ENCODE measurements around the gene AGPAT2.
"Not testable (repeated sequence)": the region's sequence is repeated elsewhere in the genome, so short reads cannot be mapped to it uniquely, and the experiment has no call there.

The AGPAT2 gene

DNA sequence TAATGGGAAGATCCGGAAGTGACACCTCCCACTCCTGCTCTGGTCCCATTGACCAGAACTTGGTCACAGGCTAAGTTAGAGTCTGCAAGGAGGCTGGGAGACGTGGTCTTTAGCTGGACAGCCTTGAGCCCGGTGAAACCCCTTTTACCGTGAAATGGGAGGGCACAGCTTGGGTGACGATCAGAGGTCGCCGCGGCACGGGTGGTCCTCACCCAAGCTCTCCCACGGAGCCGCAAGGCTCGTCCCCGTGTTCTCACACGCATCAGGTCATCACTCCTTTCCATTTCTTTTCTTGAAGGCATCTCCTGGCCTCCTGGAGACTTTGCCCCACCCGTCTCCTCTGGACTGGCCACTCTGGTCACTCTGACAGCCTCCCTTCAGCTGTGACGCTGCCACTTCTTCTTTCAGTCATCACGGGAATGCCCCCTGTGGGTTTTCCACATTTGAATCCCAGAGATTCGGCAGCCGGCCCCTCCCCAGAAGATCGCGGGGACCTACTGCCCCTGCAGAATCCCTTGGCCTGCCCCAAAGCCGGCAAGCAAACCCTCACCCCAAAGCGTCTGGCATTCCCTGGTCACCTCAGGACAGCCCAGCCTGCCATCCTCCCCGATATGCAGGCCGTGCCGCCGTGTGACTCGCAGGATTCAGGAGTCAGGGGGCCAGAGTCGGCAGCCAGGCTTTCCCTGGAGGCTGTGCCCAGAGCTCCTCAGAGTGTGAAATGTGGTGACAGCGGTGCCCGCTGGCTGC, 43.5 kb downstream of the AGPAT2 start:
- DNase-seq: peak; percentile 7

DNA sequence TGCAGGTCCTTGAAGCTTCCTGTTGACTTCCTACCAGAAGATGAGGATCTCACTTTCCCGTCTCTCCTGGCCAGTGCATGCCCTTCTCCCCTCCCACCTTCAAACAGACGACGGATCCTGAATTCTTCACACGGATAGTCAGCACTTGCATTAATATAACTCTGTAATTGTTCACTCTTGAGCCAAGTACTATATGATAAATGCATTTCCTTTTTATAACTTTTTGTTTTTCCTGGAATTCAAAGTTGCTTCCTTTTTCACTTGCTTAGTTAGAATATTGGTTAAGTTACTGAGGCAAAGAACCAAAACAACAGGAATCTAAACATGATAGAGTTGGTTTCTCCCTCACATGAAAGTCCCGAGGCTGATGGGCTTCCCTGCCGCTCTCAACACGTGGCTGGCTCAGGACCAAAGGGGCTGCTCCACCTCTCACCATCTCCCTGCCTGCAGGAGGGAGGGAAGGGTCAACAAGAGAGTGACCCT, 44.8 kb downstream of the AGPAT2 start:
- no peak for DNase-seq

GRCh38 chr9:136640171-136641111, 46.8 kb downstream of the AGPAT2 start:
- DNase-seq: no peak

DNA sequence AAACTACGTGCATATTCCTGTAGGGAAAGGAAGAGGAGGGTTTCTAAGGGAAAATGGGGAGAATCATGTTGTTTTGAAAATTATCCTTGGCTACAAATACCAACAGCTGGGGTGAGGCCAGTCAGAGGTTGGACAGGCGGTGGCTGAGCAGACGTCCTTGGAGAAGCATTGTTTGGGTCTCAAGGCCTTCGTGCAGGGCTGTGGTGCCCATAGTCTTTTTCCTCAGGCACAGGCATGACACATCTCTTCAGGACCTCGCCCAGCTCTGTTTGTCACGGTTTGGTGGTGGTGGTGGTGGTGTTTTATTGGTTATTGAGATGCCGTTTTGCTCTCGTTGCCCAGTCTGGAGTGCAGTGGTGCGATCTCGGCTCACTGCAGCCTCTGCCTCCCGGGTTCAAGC, 52.4 kb downstream of the AGPAT2 start:
- DNase-seq: no peak

DNA sequence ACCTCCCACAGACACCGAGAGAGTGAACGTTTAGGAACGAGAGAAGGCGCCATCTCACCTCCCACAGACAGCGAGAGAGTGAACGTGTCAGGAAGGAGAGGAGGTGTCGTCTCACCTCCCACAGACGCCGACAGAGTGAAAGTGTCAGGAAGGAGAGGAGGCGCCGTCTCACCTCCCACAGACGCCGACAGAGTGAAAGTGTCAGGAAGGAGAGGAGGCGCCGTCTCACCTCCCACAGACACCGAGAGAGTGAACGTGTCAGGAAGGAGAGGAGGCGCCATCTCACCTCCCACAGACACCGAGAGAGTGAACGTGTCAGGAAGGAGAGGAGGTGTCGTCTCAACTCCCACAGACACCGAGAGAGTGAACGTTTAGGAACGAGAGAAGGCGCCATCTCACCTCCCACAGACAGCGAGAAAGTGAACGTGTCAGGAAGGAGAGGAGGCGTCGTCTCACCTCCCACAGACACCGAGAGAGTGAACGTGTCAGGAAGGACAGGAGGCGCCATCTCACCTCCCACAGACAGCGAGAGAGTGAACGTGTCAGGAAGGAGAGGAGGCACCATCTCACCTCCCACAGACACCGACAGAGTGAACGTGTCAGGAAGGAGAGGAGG, 54.7 kb downstream of the AGPAT2 start:
- not testable (repeated sequence) for DNase-seq

DNA sequence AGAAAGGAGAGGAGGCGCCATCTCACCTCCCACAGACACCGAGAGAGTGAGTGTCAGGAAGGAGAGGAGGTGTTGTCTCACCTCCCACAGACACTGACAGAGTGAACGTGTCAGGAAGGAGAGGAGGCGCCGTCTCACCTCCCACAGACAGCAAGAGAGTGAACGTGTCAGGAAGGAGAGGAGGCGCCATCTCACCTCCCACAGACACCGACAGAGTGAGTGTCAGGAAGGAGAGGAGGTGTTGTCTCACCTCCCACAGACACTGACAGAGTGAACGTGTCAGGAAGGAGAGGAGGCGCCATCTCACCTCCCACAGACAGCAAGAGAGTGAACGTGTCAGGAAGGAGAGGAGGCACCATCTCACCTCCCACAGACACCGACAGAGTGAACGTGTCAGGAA, 55.2 kb downstream of the AGPAT2 start:
- not testable (repeated sequence) for DNase-seq

GRCh38 chr9:136631038-136632000, 55.9 kb downstream of the AGPAT2 start:
- DNase-seq: peak; percentile 84

DNA sequence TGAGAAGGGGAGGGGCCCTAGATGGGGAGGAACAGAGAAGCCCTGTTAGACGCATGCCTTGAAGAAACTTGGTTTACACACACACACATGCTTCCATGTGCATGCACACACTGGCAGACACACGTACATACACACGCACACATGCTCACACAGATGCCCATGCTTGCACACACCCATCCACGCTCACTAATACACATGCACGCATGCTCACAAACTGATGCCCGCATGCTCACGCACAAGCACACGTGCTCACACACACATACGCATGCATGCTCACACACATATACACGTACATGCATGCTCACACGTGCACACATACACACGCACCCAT, 56.6 kb downstream of the AGPAT2 start:
- DNase-seq: no peak

DNA sequence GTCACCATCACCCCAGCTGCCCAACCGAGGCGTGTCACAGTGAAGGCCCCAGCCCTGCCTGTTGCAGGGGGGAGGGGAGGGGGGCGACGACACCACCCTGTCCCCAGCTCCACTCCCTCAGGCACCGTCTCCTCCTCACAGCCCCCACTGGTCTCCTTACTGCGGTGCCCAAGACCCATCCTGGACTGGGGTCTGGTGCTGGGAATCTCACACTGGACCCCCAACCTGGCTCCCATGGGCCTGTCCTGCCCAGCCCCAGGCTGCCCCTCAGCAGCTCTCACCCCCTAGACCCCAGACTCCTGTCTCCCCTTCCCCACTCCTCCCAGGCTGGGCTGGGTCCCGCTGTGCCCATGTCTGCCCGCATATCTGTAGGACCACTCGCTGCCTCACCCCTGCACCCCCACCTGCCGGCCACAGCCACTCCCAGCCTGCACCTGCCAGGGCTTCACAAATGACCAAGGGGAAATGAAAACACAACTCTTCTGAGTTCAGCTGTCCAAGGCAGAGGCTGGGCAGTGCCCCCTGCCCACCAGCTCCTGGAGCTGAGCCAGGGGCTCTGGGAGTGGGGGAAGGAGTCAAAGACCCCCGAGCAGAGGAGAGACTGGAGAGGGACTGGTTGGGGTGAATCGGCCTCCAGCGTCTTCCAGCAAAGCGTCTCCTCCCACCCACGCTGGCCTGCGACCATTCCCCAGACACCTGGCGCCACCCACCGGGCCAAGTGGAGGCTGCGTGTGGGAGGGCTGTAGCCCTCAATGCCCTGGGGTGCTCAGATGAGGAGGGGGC, 57.2 kb downstream of the AGPAT2 start:
- peak; percentile 47 for DNase-seq

- no peak for DNase-seq
These were observed 58.0 kb downstream of the AGPAT2 start for GRCh38 chr9:136629001-136629878.

DNA sequence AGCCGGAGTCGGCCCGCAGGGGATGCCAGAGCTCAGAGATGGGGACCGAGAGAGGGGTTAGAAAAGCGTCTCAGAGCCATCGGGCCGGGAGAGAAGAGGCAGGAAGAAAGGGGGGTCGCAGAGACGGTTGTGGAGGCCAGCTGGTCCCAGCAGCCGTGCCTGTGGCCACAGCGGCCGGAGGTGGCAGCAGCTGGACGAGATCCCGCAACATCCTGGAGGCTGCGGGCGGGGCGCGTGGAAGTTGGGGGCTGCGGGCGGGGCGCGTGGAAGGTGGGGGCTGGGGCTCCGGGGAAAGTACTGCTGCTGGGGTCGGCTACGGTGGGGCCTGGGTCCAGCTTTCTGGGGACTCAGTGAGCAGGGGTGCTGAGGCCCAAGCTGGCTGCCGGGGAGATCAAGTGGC, 59.0 kb downstream of the AGPAT2 start:
- no peak for DNase-seq

DNA sequence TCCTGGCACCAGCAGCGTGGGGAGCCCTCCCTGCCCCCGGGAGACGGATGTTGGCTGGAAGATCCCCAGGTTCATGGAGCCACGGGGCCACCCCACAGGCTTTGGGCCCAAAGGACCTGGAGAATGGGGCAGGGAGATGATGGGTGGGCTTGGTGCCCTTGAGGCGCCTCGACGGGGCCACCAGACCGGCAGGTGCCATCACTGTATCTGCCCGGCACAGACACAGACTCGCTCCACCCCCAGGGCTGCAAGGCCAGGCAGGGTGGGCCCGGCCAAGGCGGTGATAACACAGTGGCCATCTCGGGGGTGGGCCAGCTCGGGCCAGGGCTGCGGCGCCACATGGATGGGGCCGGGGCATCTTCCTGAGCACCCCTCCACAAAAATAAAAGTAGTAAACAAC, 59.6 kb downstream of the AGPAT2 start:
- no peak for DNase-seq

GRCh38 chr9:136626740-136627642, 60.3 kb downstream of the AGPAT2 start:
- no peak for DNase-seq

- no peak for DNase-seq
These were observed 61.1 kb downstream of the AGPAT2 start for GRCh38 chr9:136626066-136626725.

GRCh38 chr9:136625101-136626065, 61.9 kb downstream of the AGPAT2 start:
- DNase-seq: no peak

DNA sequence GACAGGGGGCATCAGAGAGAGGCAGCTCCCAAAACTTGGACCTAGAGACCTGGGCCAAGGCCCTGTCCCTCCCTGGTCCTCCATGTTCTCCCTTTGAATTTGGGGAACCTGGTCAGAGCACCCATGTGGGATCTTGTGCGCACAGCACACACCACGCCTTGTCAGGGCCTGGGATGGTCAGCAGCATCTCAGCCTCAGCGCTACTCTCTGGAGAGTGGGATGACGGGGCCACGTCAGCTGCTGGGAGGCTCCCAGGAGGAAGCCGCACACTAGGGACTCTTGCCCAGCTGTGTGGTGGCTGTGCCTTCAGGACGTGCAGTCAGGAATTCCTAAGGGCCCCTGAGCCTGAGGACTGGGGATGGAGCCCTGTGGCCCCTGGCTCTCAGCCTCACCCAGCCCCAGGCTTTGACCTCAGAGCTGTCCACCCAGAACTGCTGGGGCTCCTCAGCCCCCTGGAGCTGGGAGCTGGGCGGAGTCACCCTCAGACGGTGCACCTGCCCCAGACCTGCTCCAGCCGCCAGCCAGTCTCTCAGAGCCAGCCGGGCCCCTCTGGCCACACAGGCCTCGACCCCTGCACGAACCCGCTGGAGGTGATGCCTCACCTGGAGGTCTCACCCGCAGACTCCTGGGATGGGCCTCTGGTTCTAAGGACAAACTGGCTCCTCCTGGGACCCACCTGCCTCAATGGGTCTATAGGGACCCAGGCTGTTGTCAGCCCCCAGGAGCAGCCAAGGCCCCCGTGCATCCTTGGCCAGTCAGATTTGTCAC, 62.9 kb downstream of the AGPAT2 start:
- no peak for DNase-seq

- DNase-seq: no peak
These were observed 63.4 kb downstream of the AGPAT2 start for GRCh38 chr9:136623842-136624183.
